Measurements from ENCODE around the gene XPNPEP1. TPM values are rescaled to one million over a fixed set of nuclear protein-coding genes. Genes with fewer than 3 reads are reported as not detected.

The XPNPEP1 gene
- total and polyA plus RNA-seq, 2 of the 4 experiments (the other 2 are of a cell fraction): 164 to 311 TPM

DNA sequence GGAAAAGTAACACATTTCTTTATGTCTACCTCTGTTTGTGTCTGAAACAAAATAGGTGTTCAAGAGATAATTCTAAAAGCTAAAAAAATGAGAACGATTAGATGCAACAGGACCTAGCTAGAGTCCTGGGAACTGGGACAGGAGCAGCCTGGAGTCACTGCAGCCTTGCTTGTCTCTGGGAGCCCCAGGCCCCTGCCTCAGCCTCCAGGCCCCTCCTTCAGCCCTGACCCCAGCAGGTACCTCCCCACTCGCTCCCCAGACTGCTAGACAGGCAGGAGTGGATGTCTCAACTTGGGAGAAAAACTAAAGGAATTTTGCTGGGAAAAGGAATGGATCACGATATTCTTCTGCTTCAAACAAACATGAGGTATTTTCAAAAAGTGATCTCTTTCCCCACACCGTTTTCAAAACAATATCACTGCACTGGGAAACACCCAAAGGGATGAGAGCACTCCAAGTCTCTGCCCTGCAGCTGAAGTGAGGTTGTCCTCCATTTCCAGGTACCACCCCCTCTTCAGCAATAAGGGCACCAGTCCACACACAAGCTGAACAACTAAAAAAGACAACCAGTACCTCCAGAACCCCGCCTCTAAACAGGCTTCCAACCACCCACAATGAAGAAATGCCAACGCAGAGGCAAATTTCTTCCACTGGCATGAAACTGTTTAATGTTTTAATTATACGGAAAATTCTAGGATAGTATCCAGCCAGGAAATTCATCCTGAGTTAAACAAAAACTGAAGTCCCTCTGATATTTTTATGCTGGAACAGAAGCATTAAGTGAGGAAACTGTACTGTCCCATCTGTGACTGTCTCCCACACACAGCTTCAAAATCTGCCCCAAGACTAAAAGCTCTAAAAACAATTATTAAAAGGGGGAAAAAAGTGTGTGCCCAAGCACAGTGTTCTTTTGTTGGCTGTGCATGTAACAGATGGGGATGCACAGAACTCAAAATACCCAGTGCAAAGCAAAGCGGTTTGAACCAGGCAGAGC lies 47.2 kb downstream of the XPNPEP1 start:
- no peak overlapping the region for H4K91ac ChIP-seq (ENCODE audit: insufficient read depth, low read depth, low read length)
- no peak overlapping the region for H3K23ac ChIP-seq (ENCODE audit: low read depth, low read length)
- H3K27ac ChIP-seq (ENCODE audit: insufficient read depth, low read length): no peak overlapping the region
- peaks cover 0 to 4% of the 10 kb centered on the region in 2 experiments; a peak in 2 of 4 replicates for H3K79me1 ChIP-seq (ENCODE audit: low read depth in 1 of 2, low read length in 2 of 2)
- no peaks in the 10 kb centered on the region for H4K20me1 ChIP-seq (ENCODE audit: insufficient read depth, low read length)
- H3K36me3 ChIP-seq (ENCODE audit: control insufficient read depth, insufficient read depth, low read length): peaks cover 48% of the 10 kb centered on the region
- H3K9ac ChIP-seq (ENCODE audit: low read depth, low read length): no peak overlapping the region
- H3K9me3 ChIP-seq (ENCODE audit: control insufficient read depth, insufficient read depth, low read length): no peaks in the 10 kb centered on the region
- H3K56ac ChIP-seq (ENCODE audit: extremely low read depth, insufficient read depth, low read length): no peak overlapping the region
- TF ChIP-seq MAZ (IDR thresholded peaks at IDR 0.05; ENCODE audit: borderline replicate concordance, low read depth, low read length) (no peak), RAD21 (IDR thresholded peaks at IDR 0.05; ENCODE audit: low read length) (no peak), CEBPB (IDR thresholded peaks at IDR 0.05; ENCODE audit: low read depth, low read length) (no peak), RCOR1 (IDR thresholded peaks at IDR 0.05; ENCODE audit: insufficient replicate concordance, low read length) (no peak), MAFK (IDR thresholded peaks at IDR 0.05; ENCODE audit: low read depth, low read length) (no peak), BHLHE40 (IDR thresholded peaks at IDR 0.05; ENCODE audit: low read depth, low read length) (no peak)
- H2BK20ac ChIP-seq (ENCODE audit: low read depth, low read length): no peak overlapping the region
- ChIA-PET POLR2A (ENCODE audit: unreplicated experiment) (no interaction called here), CTCF (interaction anchor here (1.4 kb wide), 1 partner anchor 8 kb away, joined by 6 read pairs; no protein-coding TSS in a partner anchor)
- no peaks in the 10 kb centered on the region for H3K9me1 ChIP-seq (ENCODE audit: insufficient read depth, low read length)
- no peak overlapping the region for H2BK5ac ChIP-seq (ENCODE audit: low read depth, low read length, poor library complexity, severe bottlenecking)
- no peak overlapping the region for H3K4me2 ChIP-seq (ENCODE audit: low read depth, low read length)
- H2AFZ ChIP-seq (replicated peaks; ENCODE audit: low read length, poor library complexity): no peak overlapping the region
- intact Hi-C loops (cut with micrococcal nuclease) (no loop called here), dilution Hi-C loops (cut with HindIII; ENCODE audit: low sequenced_read_pairs, unreplicated experiment) (no loop called here), in situ Hi-C loops (cut with MboI; ENCODE audit: low sequenced_read_pairs) (no loop called here)
- 60% methylated on average over 1 of the region's 8 CpGs; no CpG with 5 or more reads in 1 of the 2 experiments for WGBS, 2 experiments (ENCODE audit: extremely low coverage in 2 of 2, insufficient read length in 1 of 2)
- no peak overlapping the region for H3K18ac ChIP-seq (ENCODE audit: low read depth, low read length)
- H2BK120ac ChIP-seq (ENCODE audit: low read depth, low read length): no peak overlapping the region
- no peak overlapping the region for H4K8ac ChIP-seq (ENCODE audit: low read depth in 2 of 2, low read length in 2 of 2)
- no TSS peak for BruUV-seq (replicated peaks)
- H3K4me1 ChIP-seq (ENCODE audit: control insufficient read depth, insufficient read depth, low read length): no peaks in the 10 kb centered on the region
- no peak overlapping the region for H3K4ac ChIP-seq (ENCODE audit: low read depth, low read length)
- H3K27me3 ChIP-seq (ENCODE audit: control insufficient read depth, insufficient read depth, low read length): no peaks in the 10 kb centered on the region
- H2AK9ac ChIP-seq (replicated peaks; ENCODE audit: low read depth, low read length, poor library complexity): no peak overlapping the region
- H3K14ac ChIP-seq (replicated peaks; ENCODE audit: low read depth, low read length): no peak overlapping the region
- H2AK5ac ChIP-seq (ENCODE audit: low read depth, low read length): no peak overlapping the region
- no peak overlapping the region for H2BK15ac ChIP-seq (ENCODE audit: low read depth, low read length)
- ATAC-seq (ENCODE audit: low read depth): no peak
- H4K5ac ChIP-seq (ENCODE audit: low read depth, low read length): no peak overlapping the region
- no peak overlapping the region for H3K4me3 ChIP-seq (ENCODE audit: insufficient read depth, low read depth, low read length)
- DNase-seq: no peak

Measured in IMR-90 (cell line).